Measurements from ENCODE around the gene RGS13.

RGS13 gene

DNA sequence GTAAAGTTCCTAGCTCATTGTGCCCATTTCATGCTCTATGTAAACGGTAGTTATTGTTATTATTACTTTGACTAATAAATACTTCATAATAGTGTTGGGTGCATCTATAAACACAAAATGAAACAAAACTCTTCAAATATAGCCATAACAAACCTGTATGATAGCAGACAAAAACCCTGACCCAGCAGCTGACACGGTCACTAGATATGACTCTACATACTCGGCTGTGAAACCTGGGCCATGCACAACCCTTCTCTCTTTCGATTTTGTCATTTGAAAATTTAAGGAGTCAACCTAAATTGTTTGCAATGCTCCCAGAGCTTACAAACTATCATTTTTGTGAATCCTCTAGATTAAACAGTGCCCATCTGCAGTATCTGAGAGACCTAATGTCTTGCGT, 8.0 kb upstream of the RGS13 start:
- DNase-seq (ENCODE audit: low read depth in 1 of 2, low spot score in 1 of 2) = no peak
- H3K27ac ChIP-seq (replicated peaks) = no peak overlapping the region
- H3K4me3 ChIP-seq (replicated peaks; ENCODE audit: insufficient read depth, low read length) = no peak overlapping the region
- H3K27me3 ChIP-seq (ENCODE audit: insufficient read depth, poor library complexity, severe bottlenecking) = no peaks in the 10 kb centered on the region
- TF ChIP-seq GABPA (IDR thresholded peaks at IDR 0.05; ENCODE audit: low read depth) = no peak
- TF ChIP-seq, protein P1, sequence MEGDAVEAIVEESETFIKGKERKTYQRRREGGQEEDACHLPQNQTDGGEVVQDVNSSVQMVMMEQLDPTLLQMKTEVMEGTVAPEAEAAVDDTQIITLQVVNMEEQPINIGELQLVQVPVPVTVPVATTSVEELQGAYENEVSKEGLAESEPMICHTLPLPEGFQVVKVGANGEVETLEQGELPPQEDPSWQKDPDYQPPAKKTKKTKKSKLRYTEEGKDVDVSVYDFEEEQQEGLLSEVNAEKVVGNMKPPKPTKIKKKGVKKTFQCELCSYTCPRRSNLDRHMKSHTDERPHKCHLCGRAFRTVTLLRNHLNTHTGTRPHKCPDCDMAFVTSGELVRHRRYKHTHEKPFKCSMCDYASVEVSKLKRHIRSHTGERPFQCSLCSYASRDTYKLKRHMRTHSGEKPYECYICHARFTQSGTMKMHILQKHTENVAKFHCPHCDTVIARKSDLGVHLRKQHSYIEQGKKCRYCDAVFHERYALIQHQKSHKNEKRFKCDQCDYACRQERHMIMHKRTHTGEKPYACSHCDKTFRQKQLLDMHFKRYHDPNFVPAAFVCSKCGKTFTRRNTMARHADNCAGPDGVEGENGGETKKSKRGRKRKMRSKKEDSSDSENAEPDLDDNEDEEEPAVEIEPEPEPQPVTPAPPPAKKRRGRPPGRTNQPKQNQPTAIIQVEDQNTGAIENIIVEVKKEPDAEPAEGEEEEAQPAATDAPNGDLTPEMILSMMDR (IDR thresholded peaks at IDR 0.05; ENCODE audit: insufficient read depth, low read length) = no peak
- no peak for TF ChIP-seq SPI1 (IDR thresholded peaks at IDR 0.05; ENCODE audit: borderline replicate concordance, low read depth)
- TF ChIP-seq, protein P2, sequence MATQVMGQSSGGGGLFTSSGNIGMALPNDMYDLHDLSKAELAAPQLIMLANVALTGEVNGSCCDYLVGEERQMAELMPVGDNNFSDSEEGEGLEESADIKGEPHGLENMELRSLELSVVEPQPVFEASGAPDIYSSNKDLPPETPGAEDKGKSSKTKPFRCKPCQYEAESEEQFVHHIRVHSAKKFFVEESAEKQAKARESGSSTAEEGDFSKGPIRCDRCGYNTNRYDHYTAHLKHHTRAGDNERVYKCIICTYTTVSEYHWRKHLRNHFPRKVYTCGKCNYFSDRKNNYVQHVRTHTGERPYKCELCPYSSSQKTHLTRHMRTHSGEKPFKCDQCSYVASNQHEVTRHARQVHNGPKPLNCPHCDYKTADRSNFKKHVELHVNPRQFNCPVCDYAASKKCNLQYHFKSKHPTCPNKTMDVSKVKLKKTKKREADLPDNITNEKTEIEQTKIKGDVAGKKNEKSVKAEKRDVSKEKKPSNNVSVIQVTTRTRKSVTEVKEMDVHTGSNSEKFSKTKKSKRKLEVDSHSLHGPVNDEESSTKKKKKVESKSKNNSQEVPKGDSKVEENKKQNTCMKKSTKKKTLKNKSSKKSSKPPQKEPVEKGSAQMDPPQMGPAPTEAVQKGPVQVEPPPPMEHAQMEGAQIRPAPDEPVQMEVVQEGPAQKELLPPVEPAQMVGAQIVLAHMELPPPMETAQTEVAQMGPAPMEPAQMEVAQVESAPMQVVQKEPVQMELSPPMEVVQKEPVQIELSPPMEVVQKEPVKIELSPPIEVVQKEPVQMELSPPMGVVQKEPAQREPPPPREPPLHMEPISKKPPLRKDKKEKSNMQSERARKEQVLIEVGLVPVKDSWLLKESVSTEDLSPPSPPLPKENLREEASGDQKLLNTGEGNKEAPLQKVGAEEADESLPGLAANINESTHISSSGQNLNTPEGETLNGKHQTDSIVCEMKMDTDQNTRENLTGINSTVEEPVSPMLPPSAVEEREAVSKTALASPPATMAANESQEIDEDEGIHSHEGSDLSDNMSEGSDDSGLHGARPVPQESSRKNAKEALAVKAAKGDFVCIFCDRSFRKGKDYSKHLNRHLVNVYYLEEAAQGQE (IDR thresholded peaks at IDR 0.05; ENCODE audit: insufficient replicate concordance, low read depth) = no peak
- TF ChIP-seq POLR2AphosphoS5 (IDR thresholded peaks at IDR 0.05; ENCODE audit: low read depth) = no peak

DNA sequence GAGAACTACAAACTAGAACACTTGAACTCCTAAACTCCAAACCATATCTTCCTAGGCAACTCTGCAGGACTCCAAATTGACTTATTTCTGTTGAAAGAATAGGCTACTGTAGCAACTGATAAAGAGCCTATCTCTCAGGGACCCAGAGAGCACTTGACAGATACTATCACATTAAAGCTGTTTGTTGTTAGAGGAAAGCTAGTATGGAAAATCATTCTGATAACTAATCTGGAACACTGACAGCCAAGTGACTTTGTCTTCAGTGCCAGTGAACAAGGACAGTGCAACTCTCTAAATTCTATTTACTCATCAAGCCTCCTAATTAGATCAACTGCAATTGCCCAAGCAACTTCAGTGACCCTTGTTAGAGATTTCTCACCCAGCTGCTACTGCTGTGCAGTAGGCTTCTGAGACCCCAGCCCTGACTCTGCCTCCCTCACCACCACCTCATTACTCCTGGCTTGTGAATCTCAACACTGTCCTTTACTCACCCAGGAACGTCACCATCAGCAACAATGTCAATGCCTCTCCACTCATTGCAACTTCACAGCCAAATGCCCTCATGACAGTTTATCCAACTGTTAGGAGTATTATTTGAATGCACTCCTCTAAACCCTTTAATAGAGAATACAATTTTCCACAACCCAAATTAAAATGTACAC, 7.4 kb upstream of the RGS13 start:
- no peak overlapping the region for H3K4me3 ChIP-seq (replicated peaks; ENCODE audit: insufficient read depth, low read length)
- DNase-seq (ENCODE audit: low read depth in 1 of 2, low spot score in 1 of 2) = no peak
- H3K27ac ChIP-seq (replicated peaks) = no peak overlapping the region
- no peak for TF ChIP-seq POLR2AphosphoS5 (IDR thresholded peaks at IDR 0.05; ENCODE audit: low read depth)
- TF ChIP-seq, protein P2 (IDR thresholded peaks at IDR 0.05; ENCODE audit: insufficient replicate concordance, low read depth) = no peak
- TF ChIP-seq GABPA (IDR thresholded peaks at IDR 0.05; ENCODE audit: low read depth) = no peak
- TF ChIP-seq, protein P1 (IDR thresholded peaks at IDR 0.05; ENCODE audit: insufficient read depth, low read length) = no peak
- no peak for TF ChIP-seq SPI1 (IDR thresholded peaks at IDR 0.05; ENCODE audit: borderline replicate concordance, low read depth)
- no peaks in the 10 kb centered on the region for H3K27me3 ChIP-seq (ENCODE audit: insufficient read depth, poor library complexity, severe bottlenecking)

DNA sequence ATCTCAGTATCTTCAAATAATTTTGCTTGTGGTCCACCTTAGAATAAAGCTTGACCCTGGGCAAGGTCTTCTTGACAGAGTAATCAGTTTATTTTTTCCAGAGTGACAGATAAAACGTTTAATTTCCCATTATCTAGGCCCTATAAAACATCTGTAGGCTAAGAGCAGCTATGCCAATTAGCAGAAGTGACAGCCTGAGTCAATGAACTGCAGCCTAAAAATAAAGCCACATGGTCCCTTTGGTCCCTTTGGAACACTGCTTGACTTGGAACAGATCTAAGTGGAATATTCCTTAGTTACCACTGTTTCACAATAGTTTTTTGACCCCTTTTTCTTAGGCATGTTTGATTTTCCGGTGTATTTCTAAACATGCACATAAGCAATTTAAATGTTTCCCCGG, 6.3 kb upstream of the RGS13 start:
- no peak for DNase-seq (ENCODE audit: low read depth in 1 of 2, low spot score in 1 of 2)
- no peaks in the 10 kb centered on the region for H3K27me3 ChIP-seq (ENCODE audit: insufficient read depth, poor library complexity, severe bottlenecking)
- H3K4me3 ChIP-seq (replicated peaks; ENCODE audit: insufficient read depth, low read length) = no peak overlapping the region
- no peak for TF ChIP-seq GABPA (IDR thresholded peaks at IDR 0.05; ENCODE audit: low read depth)
- TF ChIP-seq, protein P1 (IDR thresholded peaks at IDR 0.05; ENCODE audit: insufficient read depth, low read length) = no peak
- TF ChIP-seq SPI1 (IDR thresholded peaks at IDR 0.05; ENCODE audit: borderline replicate concordance, low read depth) = no peak
- TF ChIP-seq POLR2AphosphoS5 (IDR thresholded peaks at IDR 0.05; ENCODE audit: low read depth) = no peak
- TF ChIP-seq, protein P2 (IDR thresholded peaks at IDR 0.05; ENCODE audit: insufficient replicate concordance, low read depth) = no peak
- H3K27ac ChIP-seq (replicated peaks) = no peak overlapping the region

Data from HL-60 (cell line).